Neuronal stem cell (in vitro differentiated cells): Measurements from ENCODE around the gene MPRIP.

ENCODE experiments used
- DNase-seq: peaks from one replicate; pipeline ENCODE4 v3.0.0-alpha.2; 2013; ENCODE audit warnings: low spot score
- H2AFZ ChIP-seq: one replicate; pipeline ENCODE4 v1.6.1; 2013; ENCODE audit warnings: mild to moderate bottlenecking, low read length, inconsistent platforms
- H2AK5ac ChIP-seq: 2 replicates; pipeline ENCODE4 v1.6.1; 2013; ENCODE audit warnings: low read depth, mild to moderate bottlenecking, inconsistent platforms, low read length, moderate library complexity, mixed read lengths
- H2BK120ac ChIP-seq: 2 replicates; pipeline ENCODE4 v1.6.1; 2013; ENCODE audit warnings: low read depth, mild to moderate bottlenecking, inconsistent platforms, low read length, moderate library complexity, mixed read lengths
- H2BK12ac ChIP-seq: one replicate; pipeline ENCODE4 v1.6.1; 2013; ENCODE audit warnings: low read length, inconsistent platforms
- H2BK15ac ChIP-seq: 2 replicates; pipeline ENCODE4 v1.6.1; 2013; ENCODE audit warnings: mild to moderate bottlenecking, low read length, inconsistent platforms, mixed read lengths
- H2BK5ac ChIP-seq: one replicate; pipeline ENCODE4 v1.6.1; 2013; ENCODE audit warnings: inconsistent platforms, mild to moderate bottlenecking, low read length, moderate library complexity
- H3K14ac ChIP-seq: one replicate; pipeline ENCODE4 v1.6.1; 2013; ENCODE audit warnings: low read length, inconsistent platforms
- H3K18ac ChIP-seq: 2 replicates; pipeline ENCODE4 v1.6.1; 2013; ENCODE audit warnings: low read length, inconsistent platforms
- H3K23ac ChIP-seq: 2 replicates; pipeline ENCODE4 v1.6.1; 2013; ENCODE audit warnings: low read depth, mild to moderate bottlenecking, mixed read lengths, low read length, inconsistent platforms; ENCODE audit not compliant: poor library complexity
- H3K27ac ChIP-seq: replicated peaks from 3 replicates; pipeline ENCODE4 v1.5.1; 2013; ENCODE audit warnings: low read length, inconsistent platforms
- H3K27me3 ChIP-seq, 3 experiments: 2 replicates each; pipeline ENCODE4 v1.6.1; 2013; ENCODE audit warnings: low read length in 3 of 3, mild to moderate bottlenecking in 2 of 3, inconsistent platforms in 1 of 3, low read depth in 1 of 3, mixed read lengths in 1 of 3, moderate library complexity in 1 of 3; ENCODE audit not compliant: control insufficient read depth in 3 of 3, insufficient read depth in 3 of 3
- H3K36me3 ChIP-seq, 2 donors: replicated peaks in 1 of 2; 2 replicates each; pipeline ENCODE4 v1.6.1; 2013; ENCODE audit warnings: low read length in 2 of 2; ENCODE audit not compliant: control insufficient read depth in 2 of 2, insufficient read depth in 2 of 2
- H3K4ac ChIP-seq: 2 replicates; pipeline ENCODE4 v1.6.1; 2013; ENCODE audit warnings: inconsistent platforms, mild to moderate bottlenecking, low read length, moderate library complexity
- H3K4me1 ChIP-seq, 2 donors: 1 replicate in 1 of 2; 2 replicates in 1 of 2; pipeline ENCODE4 v1.6.1; 2013; ENCODE audit warnings: low read length in 2 of 2, low read depth in 1 of 2; ENCODE audit not compliant: control insufficient read depth in 2 of 2, insufficient read depth in 1 of 2
- H3K4me2 ChIP-seq: one replicate; pipeline ENCODE4 v1.6.1; 2013; ENCODE audit warnings: mild to moderate bottlenecking, low read length, inconsistent platforms; ENCODE audit not compliant: insufficient read depth, poor library complexity, severe bottlenecking
- H3K4me3 ChIP-seq, 2 donors: 2 replicates each; pipeline ENCODE4 v1.5.1; 2013; ENCODE audit warnings: low read length in 2 of 2, mild to moderate bottlenecking in 2 of 2, inconsistent platforms in 1 of 2, moderate library complexity in 1 of 2
- H3K79me1 ChIP-seq: one replicate; pipeline ENCODE4 v1.6.1; 2013; ENCODE audit warnings: low read depth, mild to moderate bottlenecking, inconsistent platforms, low read length, moderate library complexity
- H3K9ac ChIP-seq: one replicate; pipeline ENCODE4 v1.6.1; 2013; ENCODE audit warnings: mild to moderate bottlenecking, low read depth, low read length, inconsistent platforms; ENCODE audit not compliant: poor library complexity
- H3K9me3 ChIP-seq, 2 donors: replicated peaks in 1 of 2; 2 replicates each; pipeline versions ENCODE3 to v1.6.1; 2013; ENCODE audit warnings: low read length in 2 of 2, mild to moderate bottlenecking in 2 of 2, inconsistent platforms in 1 of 2, low read depth in 1 of 2, mixed read lengths in 1 of 2, moderate library complexity in 1 of 2; ENCODE audit not compliant: control insufficient read depth in 2 of 2, insufficient read depth in 1 of 2
- H4K8ac ChIP-seq: one replicate; pipeline ENCODE4 v1.6.1; 2013; ENCODE audit warnings: low read depth, mild to moderate bottlenecking, inconsistent platforms, low read length, moderate library complexity
- H4K91ac ChIP-seq: one replicate; pipeline ENCODE4 v1.6.1; 2013; ENCODE audit warnings: low read length, low read depth, mild to moderate bottlenecking, inconsistent platforms; ENCODE audit not compliant: poor library complexity
- WGBS, 2 donors: extraction: QIAGEN DNeasy Blood & Tissue Kit; methylation state at CpG; one replicate each; pipeline ENCODE4 v1.1.7; 2013; ENCODE audit warnings: missing lambda C conversion rate in 2 of 2, mixed read lengths in 1 of 2; ENCODE audit not compliant: insufficient read length in 2 of 2, insufficient replicate concordance in 1 of 2; ENCODE audit errors: extremely low coverage in 2 of 2; 5-methylcytosine and 5-hydroxymethylcytosine counted together

Gene MPRIP

DNA sequence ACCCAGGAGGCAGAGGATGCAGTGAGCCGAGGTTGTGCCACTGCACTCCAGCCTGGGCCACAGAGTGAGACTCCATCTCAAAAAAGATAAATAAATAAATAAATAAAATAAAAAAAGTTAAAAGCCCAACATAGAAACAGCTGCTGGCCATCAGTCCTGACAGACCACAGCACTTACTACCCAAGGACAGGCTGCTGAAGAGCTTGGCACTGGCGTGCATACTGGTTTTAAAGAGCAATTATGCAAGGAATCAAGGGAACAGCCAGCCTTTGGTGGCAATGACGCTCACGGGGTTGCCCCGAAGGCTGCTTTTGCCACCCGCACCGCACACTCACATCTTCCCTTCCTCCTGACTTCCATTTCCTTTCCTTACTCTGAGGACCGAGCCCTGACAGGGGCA is 159.7 kb downstream of the MPRIP start:
- Histone ChIP-seq H3K4me3 (no peak overlapping the region), H2BK5ac (no peak overlapping the region), H4K8ac (peak overlapping the region; percentile 73), H3K27ac (no peak overlapping the region), H2BK120ac (no peak overlapping the region), H2AK5ac (no peak overlapping the region), H3K9me3 (no peaks in the 10 kb centered on the region), H2BK15ac (no peak overlapping the region), H3K4ac (no peak overlapping the region), H3K9ac (no peak overlapping the region), H3K4me1 (peaks cover 1 to 10% of the 10 kb centered on the region in 2 donors), H3K79me1 (peaks cover 3% of the 10 kb centered on the region), H2BK12ac (no peak overlapping the region), H3K27me3 (no peaks in the 10 kb centered on the region), H3K4me2 (no peak overlapping the region), H4K91ac (no peak overlapping the region), H3K23ac (no peak overlapping the region), H2AFZ (no peak overlapping the region), H3K36me3 (no peaks in the 10 kb centered on the region), H3K18ac (no peak overlapping the region), H3K14ac (no peak overlapping the region)
- DNase-seq = no peak
- WGBS, 2 donors = no CpG with 5 or more reads among the region's 8 CpGs

DNA sequence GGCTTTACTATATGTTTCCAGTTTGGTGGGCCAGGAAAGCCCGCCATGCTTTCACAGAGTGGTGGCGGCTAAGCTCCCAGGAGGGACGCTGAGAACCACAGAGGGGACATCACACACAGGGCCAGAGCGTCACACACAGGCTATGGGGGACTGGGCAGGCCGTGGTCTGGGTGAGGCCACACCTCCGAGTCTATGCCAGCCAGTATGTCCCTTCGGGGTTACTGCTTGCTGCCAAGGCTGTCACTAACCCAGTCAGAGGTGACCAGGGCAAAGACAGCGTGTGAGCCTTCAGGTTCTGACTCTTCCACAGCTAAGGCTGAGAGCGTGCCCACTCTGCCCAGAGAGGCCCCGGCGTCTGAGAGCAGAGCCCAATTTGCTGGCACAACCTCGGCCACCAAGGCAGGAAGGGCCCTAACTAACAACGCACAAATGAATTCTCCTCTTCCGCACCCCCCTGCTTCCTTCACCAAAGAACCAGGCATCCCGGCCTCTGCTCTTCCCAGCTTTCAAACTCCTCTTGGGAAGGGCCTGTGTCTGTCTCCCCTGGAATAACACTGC is 161.0 kb downstream of the MPRIP start:
- Histone ChIP-seq H3K4me1 (peaks cover 1 to 10% of the 10 kb centered on the region in 2 donors), H3K27ac (no peak overlapping the region), H3K4me3 (no peak overlapping the region), H2AFZ (no peak overlapping the region), H3K18ac (no peak overlapping the region), H4K8ac (no peak overlapping the region), H3K14ac (no peak overlapping the region), H2AK5ac (no peak overlapping the region), H2BK5ac (no peak overlapping the region), H3K4me2 (no peak overlapping the region), H3K9ac (no peak overlapping the region), H2BK120ac (no peak overlapping the region), H3K9me3 (no peaks in the 10 kb centered on the region), H3K36me3 (no peaks in the 10 kb centered on the region), H2BK15ac (no peak overlapping the region), H3K4ac (no peak overlapping the region), H3K23ac (no peak overlapping the region), H4K91ac (no peak overlapping the region), H3K79me1 (peaks cover 3% of the 10 kb centered on the region), H3K27me3 (no peaks in the 10 kb centered on the region), H2BK12ac (no peak overlapping the region)
- WGBS, 2 donors = no CpG with 5 or more reads among the region's 15 CpGs
- no peak for DNase-seq

DNA sequence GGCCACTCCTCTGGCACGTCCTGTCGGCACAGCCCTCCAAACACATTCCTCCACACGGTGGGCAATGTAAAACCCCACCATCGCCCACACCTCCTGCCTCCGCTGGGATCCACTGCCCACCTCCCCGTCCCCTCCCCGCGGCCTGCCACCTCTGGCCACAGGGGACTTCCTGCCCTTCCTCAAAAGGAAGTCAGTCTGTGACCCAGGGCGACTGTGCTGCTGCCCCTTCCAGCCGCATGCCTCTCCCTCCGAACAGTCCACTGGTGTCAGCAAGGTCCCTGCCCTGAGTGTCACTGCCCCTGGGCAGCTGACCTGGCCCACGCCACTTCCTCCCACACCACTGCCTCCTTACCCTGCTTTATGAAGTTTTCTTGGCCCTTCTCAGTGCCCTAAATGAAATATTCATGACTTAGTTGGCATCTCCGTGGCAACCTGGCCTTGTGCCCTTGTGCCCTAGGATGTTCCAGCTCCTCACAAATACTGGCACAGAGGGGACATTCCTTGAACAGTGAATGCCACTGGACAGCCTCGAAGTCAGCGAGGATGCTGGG is 161.9 kb downstream of the MPRIP start:
- no peak overlapping the region for H3K18ac ChIP-seq
- H3K36me3 ChIP-seq = no peaks in the 10 kb centered on the region
- H3K4ac ChIP-seq = no peak overlapping the region
- H3K4me1 ChIP-seq = peaks cover 1 to 10% of the 10 kb centered on the region in 2 donors
- H3K9ac ChIP-seq = no peak overlapping the region
- no peak for DNase-seq
- H4K8ac ChIP-seq = no peak overlapping the region
- no CpG with 5 or more reads among the region's 15 CpGs for WGBS, 2 donors
- H3K79me1 ChIP-seq = peaks cover 3% of the 10 kb centered on the region
- no peak overlapping the region for H2BK5ac ChIP-seq
- H3K27ac ChIP-seq = no peak overlapping the region
- peak overlapping the region; percentile 69 for H3K23ac ChIP-seq
- H2BK12ac ChIP-seq = no peak overlapping the region
- H2BK15ac ChIP-seq = no peak overlapping the region
- H2AK5ac ChIP-seq = no peak overlapping the region
- H3K14ac ChIP-seq = no peak overlapping the region
- H3K27me3 ChIP-seq = no peaks in the 10 kb centered on the region
- H2BK120ac ChIP-seq = no peak overlapping the region
- no peak overlapping the region for H4K91ac ChIP-seq
- no peak overlapping the region for H2AFZ ChIP-seq
- H3K4me3 ChIP-seq = no peak overlapping the region
- no peaks in the 10 kb centered on the region for H3K9me3 ChIP-seq
- H3K4me2 ChIP-seq = no peak overlapping the region

DNA sequence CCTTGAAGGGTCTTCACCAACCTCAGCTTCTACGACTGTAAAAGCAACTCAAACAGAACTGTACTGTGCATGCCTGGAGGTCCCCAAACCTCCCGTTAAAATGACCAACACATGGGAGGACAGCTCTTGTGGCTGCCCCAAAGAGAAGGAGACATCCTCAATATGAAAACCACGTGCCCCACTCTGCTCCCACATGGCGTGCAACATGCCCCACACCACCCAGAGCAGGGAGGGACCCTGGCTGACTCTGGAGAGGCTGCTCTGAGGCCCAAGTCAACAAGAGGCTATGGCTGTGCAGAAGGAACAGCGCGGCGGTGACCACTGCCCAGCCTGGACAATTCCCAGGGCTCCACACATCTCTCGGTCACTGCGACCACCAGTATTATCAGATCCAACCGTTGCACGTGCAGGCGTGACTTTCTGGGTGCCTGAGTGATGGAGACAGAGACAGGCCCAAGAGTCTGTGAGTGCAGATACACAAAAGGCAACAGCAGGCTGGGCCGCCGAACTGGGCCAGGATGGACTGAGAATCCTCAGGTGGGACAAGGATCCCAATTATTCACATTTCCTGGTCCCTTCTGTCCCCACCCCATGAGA is 162.5 kb downstream of the MPRIP start:
- H3K79me1 ChIP-seq = peaks cover 3% of the 10 kb centered on the region
- H3K9me3 ChIP-seq = no peaks in the 10 kb centered on the region
- no peak overlapping the region for H3K23ac ChIP-seq
- H3K18ac ChIP-seq = no peak overlapping the region
- H2AFZ ChIP-seq = no peak overlapping the region
- no peak overlapping the region for H3K9ac ChIP-seq
- no peak overlapping the region for H3K4ac ChIP-seq
- H2BK120ac ChIP-seq = no peak overlapping the region
- H2BK5ac ChIP-seq = no peak overlapping the region
- H2BK15ac ChIP-seq = no peak overlapping the region
- H3K4me1 ChIP-seq = peaks cover 1 to 10% of the 10 kb centered on the region in 2 donors
- H3K4me2 ChIP-seq = no peak overlapping the region
- no peak overlapping the region for H2BK12ac ChIP-seq
- no peak overlapping the region for H3K4me3 ChIP-seq
- H3K27ac ChIP-seq = no peak overlapping the region
- WGBS, 2 donors = no CpG with 5 or more reads among the region's 14 CpGs
- H3K36me3 ChIP-seq = no peaks in the 10 kb centered on the region
- H3K27me3 ChIP-seq = no peaks in the 10 kb centered on the region
- H3K14ac ChIP-seq = no peak overlapping the region
- H4K8ac ChIP-seq = no peak overlapping the region
- DNase-seq = no peak
- no peak overlapping the region for H4K91ac ChIP-seq
- no peak overlapping the region for H2AK5ac ChIP-seq
